Panc1 (cell line): ENCODE data around the gene SPSB1.
A peak's percentile ranks its signal among the peaks of the same experiment; 100 is the strongest.

Source experiments
- POLR2AphosphoS5 ChIP-seq: IDR thresholded peaks from 2 replicates; pipeline ENCODE4 v1.6.1; 2012; ENCODE audit warnings: mild to moderate bottlenecking, low read depth, low read length, moderate library complexity
- REST ChIP-seq, 2 experiments: IDR thresholded peaks; 2 replicates each; pipeline ENCODE4 v1.6.1; 2011 to 2012; ENCODE audit warnings: low read depth in 2 of 2, control low read depth in 1 of 2, low read length in 1 of 2, mild to moderate bottlenecking in 1 of 2, moderate library complexity in 1 of 2; ENCODE audit not compliant: insufficient read depth in 1 of 2
- SIN3A ChIP-seq: IDR thresholded peaks from 2 replicates; pipeline ENCODE4 v1.6.1; 2012; ENCODE audit warnings: low read depth, mild to moderate bottlenecking, low read length, moderate library complexity, borderline replicate concordance; ENCODE audit not compliant: insufficient read depth
- TCF7L2 ChIP-seq: IDR thresholded peaks from 2 replicates; pipeline ENCODE4 v1.6.1; 2011; ENCODE audit warnings: mild to moderate bottlenecking, low read depth, low read length, inconsistent platforms
- TF ChIP-seq, protein P1 (sequence below): fragments of 450-650 bp; IDR thresholded peaks from 2 replicates; pipeline ENCODE4 v1.5.1; 2017; ENCODE audit warnings: mild to moderate bottlenecking

GRCh38 chr1:9289090-9289534 lies 3.6 kb upstream of the SPSB1 start:
- TF ChIP-seq, protein P1, sequence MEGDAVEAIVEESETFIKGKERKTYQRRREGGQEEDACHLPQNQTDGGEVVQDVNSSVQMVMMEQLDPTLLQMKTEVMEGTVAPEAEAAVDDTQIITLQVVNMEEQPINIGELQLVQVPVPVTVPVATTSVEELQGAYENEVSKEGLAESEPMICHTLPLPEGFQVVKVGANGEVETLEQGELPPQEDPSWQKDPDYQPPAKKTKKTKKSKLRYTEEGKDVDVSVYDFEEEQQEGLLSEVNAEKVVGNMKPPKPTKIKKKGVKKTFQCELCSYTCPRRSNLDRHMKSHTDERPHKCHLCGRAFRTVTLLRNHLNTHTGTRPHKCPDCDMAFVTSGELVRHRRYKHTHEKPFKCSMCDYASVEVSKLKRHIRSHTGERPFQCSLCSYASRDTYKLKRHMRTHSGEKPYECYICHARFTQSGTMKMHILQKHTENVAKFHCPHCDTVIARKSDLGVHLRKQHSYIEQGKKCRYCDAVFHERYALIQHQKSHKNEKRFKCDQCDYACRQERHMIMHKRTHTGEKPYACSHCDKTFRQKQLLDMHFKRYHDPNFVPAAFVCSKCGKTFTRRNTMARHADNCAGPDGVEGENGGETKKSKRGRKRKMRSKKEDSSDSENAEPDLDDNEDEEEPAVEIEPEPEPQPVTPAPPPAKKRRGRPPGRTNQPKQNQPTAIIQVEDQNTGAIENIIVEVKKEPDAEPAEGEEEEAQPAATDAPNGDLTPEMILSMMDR = peak; percentile 93
- no peak for TF ChIP-seq TCF7L2
- no peak for TF ChIP-seq REST (IDR thresholded peaks at IDR 0.05; ENCODE audit: insufficient read depth in 1 of 2, low read depth in 2 of 2, low read length in 1 of 2)
- TF ChIP-seq POLR2AphosphoS5 = no peak
- TF ChIP-seq SIN3A = no peak
